T-helper 2 cell (primary cell): ENCODE data around the gene RBPJL.

Source experiments
- DNase-seq, 5 experiments: peaks; one replicate each; pipeline versions ENCODE4 v3.0.0 to v3.0.0-alpha.2; 2012 to 2022

Gene RBPJL

DNA sequence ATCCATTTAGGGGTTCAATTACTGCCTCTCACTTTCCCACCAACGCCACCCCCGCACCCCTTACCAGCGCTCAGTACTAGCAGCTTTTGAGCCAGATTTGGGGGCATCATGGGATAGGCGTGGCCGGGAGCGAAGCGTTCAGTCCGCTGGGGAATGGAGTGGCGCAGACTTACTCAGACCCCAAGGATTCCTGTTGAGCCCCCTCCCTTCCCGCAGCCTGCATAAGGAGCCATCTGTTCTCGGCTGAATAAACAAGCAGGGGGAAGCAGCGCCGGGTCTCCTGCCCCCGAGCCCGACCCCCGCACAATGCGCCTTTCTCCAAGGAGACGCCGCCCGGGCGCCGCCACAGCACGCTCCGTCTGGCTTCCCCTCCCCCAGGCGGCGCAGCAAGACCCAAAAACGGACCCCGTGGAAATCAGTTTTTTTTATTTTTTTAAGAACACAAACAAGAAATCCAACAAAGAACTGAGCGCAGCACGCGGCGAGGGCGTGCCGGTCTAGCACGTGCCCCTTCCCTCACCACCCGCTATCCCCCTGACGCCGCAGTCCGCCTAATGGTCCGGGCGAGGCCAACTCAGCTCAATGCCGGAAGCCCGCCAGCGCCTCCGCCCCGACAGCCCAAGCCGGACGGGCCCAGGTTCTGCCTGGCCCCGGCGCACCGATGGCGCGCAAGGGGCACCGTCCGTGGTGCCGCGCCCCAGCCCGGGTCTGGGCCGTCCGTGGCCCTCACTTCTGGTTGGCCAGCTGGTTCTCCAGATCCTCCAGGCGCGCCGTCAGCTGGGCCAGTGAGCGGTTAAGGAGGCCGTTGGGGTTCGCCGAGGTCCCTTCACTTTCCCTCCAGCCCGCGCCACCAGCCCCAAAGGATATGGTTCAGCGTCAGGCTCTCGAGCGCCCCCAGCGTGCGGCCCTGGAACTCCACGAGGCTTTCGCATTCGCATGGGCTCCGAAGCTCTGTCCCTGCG, 13.3 kb upstream of the RBPJL start:
- peak; percentile 44 to 79 (median 68) for DNase-seq

DNA sequence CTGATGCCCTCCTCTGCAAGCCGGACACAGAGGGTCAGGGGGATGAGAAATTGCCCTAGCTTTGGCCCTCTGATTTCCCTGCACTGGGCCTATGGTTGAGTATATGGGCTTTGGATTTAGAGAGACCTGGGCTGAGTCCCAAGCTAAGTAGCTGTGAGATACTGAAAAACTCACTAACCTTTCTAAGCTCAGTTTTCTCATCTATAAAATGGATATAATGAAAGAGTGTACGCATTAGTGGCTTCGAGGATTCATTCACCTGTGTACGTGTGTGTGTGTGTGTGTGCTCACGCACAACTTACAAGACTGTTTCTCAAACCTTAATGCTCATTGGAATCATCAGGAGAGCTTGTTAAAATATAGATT, 12.7 kb upstream of the RBPJL start:
- no peak for DNase-seq

DNA sequence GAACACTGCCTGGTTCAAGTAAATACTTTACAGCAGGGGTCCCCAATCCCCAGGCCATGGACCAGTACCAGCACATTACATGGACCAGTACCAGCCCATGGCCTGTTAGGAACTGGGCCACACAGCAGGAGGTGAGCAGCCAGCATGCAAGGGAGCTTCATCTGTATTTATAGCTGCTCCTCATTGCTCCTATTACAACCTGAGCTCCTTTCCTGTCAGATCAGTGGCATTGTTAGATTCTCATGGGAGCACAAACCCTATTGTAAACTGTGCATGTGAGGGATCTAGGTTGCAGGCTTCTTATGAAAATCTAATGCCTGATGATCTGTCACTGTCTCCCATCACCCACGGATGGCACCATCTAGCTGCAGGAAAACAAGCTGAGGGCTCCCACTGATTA, 12.0 kb upstream of the RBPJL start:
- no peak for DNase-seq

DNA sequence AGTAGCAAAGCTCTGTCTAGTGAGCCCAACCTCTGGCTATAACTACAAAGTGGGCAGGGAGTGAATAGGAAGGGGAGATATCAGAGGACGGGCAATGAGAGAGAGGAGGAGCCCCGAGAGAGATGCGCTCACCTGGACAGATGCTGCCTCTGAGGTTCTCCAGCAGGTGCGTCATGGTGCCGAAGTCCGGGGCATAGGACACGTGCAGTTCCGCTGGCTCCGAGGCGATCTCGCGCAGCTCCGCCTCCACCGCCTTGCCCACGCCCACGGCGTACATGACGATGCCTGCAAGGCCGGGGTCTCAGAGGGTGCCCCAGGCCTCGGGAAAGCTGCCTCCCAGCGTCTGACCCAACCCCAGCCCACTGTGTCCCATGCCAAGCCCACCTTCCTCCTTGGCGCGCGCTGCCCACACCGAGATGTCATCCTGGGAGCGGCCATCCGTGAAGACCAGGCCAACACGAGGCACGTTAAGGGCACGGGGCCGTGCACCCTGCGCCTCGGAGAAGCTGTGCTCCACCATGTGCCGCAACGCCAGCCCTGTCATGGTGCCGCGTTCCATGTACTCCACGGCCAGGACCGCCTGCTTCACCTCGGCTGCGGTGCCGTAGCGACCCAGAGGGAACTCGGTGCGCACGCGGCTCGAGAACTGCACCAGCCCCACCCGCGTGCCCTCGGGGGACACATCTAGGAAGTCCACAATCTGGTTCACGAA, 8.7 kb upstream of the RBPJL start:
- DNase-seq, result no peak

DNA sequence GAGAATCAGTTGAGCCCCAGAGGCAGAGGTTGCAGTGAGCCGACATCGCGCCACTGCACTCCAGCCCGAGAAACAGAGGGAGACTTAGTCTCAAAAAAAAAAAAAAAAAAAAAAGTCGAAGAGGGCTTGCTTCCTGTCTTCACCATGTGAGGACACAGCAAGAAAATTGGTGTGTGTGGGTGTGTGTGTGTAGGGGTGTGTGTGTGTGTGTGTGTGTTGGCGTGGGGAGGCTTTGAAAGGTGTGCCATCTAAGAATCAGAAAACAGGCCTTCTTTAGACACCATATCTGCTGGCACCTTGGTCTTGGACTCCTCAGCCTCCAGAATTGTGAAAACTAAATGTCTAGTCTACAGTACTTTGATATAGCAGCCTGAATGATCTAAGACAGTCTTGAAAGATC, 6.9 kb upstream of the RBPJL start:
- peak in 1 of 5 experiments; percentile 34 for DNase-seq

DNA sequence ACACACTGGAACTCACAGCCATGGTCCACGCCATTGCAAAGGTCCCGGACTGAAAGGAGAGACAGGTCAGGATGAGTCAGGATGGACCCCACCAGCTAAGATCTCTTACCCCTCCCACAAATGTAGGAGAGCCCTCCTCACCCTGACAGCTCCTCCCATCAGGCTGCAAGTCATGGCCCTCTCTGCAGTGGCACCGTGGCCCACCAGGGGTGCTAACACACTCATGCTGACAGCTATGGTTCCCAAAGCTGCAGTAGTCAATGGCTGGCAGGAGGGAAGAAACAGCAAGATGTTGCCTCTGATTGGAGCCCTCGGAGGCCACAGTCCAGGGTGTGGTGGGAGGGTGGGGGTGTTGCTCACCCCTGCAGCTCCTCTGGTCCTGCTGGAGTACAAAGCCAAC, 5.7 kb upstream of the RBPJL start:
- DNase-seq, result peak in 1 of 5 experiments; percentile 70

DNA sequence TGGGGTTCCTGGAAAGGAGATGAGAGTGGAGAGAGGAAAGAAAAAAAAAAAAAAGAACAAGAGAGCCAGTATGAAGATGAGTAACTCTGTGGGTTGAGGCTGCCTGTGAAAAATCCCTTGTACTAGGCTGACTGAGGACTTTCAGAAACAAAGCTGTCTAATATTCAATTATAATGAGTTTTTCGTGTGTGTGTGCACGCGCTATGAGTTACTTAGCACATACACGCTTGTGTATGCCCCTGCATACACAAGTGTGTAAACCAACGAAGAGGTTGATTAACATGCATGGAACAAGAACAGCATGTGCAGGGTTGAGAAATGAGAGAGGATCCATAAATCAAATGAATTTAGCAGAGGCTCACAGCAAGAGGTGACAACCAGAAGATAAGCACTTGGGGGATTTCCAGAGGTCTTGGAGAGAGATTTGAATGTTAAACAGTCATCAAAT, 4.8 kb upstream of the RBPJL start:
- DNase-seq, result peak in 1 of 5 experiments; percentile 70

DNA sequence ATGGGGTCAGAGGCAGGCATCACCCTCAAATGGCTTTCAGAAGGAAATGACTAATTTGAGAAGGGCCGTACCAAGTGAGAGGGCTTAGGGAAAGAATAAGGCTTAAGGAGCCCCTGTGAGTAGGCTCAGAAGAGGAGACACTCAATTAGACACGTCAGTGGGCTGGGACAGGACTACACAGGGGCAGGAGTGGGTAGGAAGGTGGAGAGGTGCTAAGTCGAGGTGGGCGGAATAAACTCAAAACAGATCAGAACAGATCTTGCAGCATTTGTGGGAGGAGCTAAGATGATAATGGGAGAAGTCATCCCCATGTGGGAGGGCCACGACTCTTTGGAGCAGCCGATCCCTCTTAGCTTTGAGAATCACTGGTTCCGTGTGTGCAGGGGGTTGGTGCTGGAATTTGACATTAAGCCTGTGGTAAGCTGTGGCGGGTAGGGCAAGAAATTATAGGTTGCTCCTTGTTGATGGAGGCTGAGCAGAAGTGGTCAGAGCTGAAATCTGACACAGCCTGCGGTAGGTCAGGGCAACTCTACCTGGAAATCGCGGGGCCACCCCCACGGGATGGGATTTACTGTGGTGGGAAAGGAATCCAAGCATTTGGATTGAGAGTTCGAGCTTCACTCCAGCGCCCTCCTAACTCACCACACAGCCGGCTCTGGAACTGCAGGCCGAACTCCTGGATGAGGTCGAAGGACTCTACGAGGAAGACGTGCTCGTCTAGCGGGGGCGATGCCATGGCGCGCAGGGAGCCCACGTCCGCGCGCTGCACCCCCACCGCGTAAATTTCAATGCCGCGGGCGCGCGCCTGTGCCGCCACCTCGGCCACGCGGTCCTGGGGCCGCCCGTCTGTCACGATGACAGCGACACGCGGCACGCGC, 2.8 kb upstream of the RBPJL start:
- peak in 1 of 5 experiments; percentile 38 for DNase-seq

DNA sequence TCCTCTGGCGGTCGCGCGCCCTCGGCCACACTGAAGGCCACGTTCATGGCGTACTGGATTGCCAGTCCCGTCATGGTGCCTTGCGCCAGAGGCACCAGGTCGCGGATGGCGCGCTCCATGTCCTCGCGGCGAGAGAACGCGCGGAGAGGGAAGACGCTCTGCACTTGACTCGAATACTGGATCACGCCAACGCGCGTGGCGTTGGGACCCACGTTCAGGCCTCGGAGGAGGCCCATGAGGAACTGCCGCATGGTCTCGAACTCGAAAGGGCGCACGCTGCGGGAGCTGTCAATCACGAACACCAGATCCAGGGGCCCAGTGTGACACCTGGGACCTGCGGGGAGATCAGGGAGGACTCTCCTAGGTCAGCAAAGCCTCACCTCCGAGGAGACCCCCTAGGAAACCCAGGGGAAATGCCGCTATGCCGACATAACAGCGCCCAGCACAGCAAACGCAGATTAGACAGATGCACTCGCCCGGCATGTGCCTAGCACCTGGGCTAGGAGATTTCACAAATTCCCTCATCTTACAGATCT, 2.1 kb upstream of the RBPJL start:
- no peak for DNase-seq

DNA sequence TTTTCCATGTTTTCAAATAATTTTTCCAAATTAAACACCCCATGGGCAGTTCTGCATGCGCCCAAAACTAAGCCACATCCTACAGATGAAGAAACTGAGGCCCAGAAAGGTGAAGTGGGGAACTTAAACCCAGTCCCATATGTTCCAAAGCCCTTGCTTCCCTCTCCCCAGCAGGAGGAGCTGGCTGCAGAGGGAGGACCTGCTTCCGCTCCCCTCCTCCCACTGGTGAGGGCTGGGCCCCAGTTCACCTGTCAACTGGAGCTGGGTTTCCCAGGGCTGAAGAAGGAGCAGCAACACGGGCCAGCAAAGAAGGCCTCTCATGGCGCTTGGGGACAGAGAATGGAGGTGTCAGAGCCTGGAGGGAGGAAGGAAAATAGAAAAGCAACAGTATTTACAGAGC, 1.4 kb upstream of the RBPJL start:
- DNase-seq, result no peak

DNA sequence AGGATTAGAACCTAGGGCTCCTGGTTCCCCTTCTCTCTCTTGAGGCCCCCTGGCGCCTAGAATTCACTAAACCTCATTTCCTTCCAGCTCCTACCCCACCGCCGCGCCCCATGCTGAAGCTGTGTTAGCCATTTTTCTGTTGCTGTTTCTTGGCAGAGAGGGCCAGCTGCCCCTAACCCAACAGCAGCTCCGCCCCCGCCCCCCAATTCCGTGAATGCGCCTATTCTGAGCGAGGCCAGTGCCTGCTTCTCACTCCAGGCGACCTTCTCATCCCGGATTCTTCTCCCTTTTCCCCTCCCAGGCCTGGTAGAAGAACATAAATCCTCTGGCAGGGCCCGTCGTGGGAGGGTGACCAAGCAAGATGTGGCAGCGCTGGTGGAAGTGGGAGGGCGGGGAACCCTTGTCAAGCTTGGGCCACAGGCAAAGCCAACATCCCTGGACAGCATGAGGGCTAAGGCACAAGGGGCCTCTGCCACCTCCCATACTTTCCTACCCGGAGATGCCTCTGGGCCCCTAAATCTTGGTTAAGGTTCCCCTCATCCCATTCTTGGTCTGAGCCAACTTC, 518 bp downstream of the RBPJL start:
- no peak for DNase-seq

DNA sequence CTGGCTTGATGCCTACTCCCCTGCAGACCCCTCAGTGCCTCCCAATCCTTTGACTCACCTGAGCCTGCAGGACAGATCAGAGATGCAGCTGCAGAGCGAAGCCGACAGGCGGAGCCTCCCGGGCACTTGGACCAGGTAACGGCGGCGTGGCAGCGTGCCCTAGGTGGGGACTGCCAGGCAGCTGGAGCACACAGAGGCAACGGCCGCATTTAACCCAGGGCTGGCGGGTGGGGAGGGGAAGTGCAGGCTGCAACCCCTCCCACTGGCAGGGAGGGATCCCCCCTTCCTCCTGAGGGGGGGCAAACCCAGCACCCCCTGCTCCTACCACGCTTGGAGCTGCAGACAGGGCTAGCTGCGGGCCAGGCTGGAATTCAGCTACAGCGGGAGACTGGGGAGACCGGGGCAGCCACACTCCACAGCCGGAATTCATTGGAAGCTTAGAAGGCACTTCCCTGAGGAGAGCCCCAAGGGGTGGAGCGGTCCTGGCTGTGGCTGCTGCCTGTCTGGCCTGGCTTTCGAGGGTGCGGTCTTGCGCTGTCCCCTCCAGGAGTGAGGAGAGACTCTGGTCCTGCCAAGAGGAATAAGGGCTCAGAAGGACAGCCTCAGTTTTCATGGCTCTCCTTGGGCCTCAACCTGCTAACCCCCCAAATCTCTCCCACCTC, 1.6 kb downstream of the RBPJL start, which contains the start of gene MATN4:
Gene MATN4, minus strand, starts transcription at position 183 of the 662 bp plus-strand sequence. CDS start 2,717 bp downstream, outside the sequence.
- DNase-seq, result no peak

DNA sequence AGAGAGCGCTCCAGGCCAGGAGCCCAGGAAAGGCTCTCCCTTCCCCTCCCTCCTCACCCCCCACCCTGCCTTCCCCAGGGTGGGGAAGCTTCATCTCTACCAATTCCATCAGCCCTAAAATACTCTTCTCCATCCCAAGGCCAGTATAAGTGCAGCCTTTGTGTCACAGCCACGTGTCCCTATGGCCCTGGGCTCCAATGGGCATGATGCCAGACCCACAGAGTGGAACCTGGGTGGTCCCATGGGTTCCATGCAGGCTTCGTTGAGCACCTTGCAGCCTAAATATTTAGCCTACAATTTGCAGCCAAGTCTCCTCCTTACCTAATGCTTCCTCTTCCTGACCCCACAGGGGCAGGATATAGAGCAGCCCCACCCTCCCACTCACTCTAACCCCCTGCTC, 2.4 kb downstream of the RBPJL start:
- no peak for DNase-seq

DNA sequence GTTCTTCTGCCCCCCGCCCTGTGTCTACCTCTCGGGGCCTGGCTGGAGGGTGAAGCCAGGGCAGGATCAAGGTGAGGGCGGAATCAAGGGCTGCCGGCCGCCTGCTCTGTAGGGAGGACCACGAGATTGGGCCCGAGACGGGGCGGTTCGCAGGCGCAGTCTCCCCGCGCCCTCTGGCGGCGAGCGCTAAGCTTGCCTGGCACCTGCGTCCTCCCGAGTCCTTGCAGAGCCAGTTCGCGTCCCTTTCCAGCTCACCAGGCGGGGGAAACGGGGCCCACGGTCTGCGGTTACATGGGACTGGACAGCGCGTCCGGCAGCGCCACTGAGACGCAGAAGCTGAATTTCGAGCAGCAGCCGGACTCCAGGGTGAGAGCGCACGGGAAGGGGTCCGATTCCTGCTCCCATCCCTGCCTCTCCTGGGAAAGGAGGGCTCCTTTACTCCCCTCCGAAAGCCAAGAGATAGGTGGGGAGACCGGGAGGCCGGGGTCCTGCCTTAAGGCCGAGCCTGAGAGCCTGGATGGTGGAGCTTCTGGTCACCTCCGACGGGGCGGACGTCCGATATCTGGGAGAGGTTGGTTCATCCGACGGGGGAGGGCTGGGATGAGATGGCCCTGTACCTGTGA, 5.1 kb downstream of the RBPJL start:
- DNase-seq, result peak; percentile 12 to 71 (median 44)

DNA sequence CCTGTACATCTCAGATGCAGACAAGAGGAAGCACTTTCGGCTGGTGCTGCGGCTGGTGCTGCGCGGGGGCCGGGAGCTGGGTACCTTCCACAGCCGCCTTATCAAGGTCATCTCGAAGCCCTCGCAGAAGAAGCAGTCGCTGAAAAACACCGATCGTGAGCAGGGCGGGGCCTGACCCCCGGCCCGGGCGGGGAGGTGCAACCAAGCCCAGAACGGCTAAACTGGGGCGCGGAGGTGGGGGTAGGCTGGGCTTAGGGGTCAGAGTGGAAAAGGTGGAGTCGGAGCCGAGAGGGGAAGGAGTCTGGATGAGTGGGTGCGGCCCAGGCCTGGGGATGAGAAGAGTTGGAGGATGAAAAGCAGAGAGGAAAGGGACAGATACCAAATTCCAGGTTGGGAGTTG, 5.6 kb downstream of the RBPJL start:
- no peak for DNase-seq

DNA sequence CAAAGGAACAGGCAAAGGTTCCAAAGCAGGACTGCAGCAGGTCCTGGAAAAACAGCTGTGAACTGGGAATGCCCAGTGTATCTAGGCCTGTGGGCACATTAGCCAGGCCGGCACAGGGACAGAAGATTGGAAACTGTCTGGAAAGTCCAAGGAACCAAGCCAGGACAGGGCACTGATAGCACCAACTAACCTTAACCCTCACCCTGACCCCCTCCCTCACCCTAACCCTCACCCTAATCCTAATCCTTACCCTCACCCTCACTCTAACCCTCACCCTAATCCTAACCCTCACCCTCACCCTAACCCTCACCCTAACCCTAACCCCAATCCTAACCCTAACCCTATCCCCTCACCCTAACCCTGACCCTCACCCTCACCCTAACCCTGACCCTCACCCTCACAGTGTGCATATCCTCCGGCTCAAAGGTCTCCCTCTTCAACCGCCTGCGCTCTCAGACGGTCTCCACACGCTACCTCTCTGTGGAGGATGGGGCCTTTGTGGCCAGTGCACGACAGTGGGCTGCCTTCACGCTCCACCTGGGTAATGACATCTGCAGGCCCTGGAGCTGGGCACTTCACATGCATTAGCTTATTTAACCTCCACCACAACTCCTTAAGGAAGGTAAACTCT, 6.5 kb downstream of the RBPJL start:
- DNase-seq, result no peak

DNA sequence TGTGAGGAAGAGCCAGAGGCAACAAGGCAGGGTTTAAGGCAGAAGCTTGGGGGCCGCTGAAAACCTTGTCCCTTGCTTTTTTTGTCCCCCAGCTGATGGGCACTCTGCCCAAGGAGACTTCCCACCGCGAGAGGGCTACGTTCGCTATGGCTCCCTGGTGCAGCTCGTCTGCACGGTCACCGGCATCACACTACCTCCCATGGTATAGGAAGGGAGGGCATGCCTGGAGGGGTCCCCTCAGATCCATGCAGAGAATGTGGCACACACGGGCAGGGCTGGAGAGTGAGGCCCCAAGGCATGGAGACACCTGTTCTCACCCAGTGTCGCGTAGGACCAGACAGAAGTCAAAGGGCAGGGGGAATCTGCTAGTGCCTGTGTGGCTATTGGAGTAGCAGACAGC, 7.3 kb downstream of the RBPJL start:
- no peak for DNase-seq

DNA sequence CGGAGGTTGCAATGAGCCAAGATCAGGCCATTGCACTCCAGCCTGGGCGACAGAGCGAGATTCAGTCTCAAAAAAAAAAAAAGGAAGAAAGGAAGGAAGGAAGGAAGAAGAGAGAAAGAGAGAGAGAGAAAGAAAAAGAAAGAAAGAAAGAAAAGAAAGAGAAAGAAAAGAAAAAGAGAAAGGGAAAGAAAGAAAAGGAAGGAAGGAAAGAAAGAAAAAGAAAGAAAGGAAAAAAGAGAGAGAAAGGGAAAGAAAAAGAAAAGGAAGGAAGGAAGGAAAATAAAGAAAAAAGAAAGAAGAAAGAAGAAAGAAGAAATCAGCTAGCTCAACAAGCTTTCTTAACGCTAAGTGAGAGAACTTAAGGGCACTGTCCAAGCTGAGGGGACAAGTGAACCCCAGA, 9.0 kb downstream of the RBPJL start:
- DNase-seq, result no peak

DNA sequence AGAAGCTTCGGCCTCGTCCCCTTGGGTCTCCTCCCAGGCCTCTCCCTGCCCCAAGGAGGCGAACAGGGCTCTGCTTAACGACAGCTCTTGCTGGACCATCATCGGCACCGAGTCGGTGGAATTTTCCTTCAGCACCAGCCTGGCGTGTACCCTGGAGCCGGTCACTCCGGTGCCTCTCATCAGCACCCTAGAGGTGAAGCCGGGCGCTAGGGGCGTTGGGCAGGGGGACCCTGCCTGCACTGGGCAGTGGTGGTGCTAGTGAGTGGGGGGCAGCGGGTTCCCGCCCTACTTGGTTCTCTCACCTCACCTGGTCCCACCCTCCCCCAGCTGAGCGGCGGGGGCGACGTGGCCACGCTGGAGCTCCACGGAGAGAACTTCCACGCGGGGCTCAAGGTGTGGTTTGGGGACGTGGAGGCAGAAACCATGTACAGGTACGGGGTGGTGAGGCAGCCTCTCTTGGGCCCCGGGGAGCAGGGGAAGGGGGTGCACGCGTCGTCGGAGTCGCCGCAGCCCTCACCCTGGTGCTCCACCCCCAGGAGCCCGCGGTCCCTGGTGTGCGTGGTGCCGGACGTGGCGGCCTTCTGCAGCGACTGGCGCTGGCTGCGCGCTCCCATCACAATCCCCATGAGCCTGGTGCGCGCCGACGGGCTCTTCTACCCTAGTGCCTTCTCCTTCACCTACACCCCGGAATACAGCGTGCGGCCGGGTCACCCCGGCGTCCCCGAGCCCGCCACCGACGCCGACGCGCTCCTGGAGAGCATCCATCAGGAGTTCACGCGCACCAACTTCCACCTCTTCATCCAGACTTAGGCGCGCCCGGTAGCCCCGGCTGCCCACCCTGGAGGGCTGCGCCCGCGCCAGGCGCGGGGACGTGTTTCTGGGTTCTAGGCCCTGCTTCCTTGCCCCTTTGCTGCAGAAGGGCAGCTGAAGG, 9.8 kb downstream of the RBPJL start:
- no peak for DNase-seq
